H1 (cell line): Measurements from ENCODE around the gene CRNN. TPM values are rescaled to one million over a fixed set of nuclear protein-coding genes. Genes with fewer than 3 reads are reported as not detected.

Source experiments
- CTCF ChIA-PET: fragments of 300-600 bp; sonication (Branson Sonifier 250); formaldehyde crosslinking; loops from one replicate; lab custom pipeline; 2021; ENCODE audit not compliant: partially characterized antibody; lab: Charles Lee
- POLR2A ChIA-PET: fragments of 300-600 bp; sonication (Branson Sonifier 250); formaldehyde crosslinking; loops from one replicate; lab custom pipeline; 2021; ENCODE audit warnings: inconsistent platforms; ENCODE audit not compliant: partially characterized antibody; lab: Charles Lee
- DNase-seq, 2 experiments: peaks; one replicate each; pipeline versions ENCODE4 v3.0.0 to v3.0.0-alpha.2; 2010 to 2022; ENCODE audit warnings: low spot score in 2 of 2, low read depth in 1 of 2, mixed read lengths in 1 of 2
- FAIRE-seq: peaks from 2 replicates; lab custom pipeline; 2011; peaks lifted over from hg19 to GRCh38; lab: Jason Lieb, UNC
- H2AFZ ChIP-seq: 2 replicates; pipeline ENCODE4 v1.8.1; 2012; ENCODE audit warnings: low read length, inconsistent platforms
- H2AK5ac ChIP-seq: 2 replicates; pipeline ENCODE4 v1.6.1; 2013; ENCODE audit warnings: low read depth, low read length
- H2BK120ac ChIP-seq: replicated peaks from 2 replicates; pipeline ENCODE3; 2013; ENCODE audit warnings: low read depth, low read length, inconsistent platforms
- H2BK12ac ChIP-seq: 2 replicates; pipeline ENCODE4 v1.6.1; 2013; ENCODE audit warnings: low read depth, low read length
- H2BK15ac ChIP-seq: 2 replicates; pipeline ENCODE4 v1.6.1; 2013; ENCODE audit warnings: low read length
- H2BK20ac ChIP-seq: 2 replicates; pipeline ENCODE4 v1.6.1; 2013; ENCODE audit warnings: low read length
- H2BK5ac ChIP-seq: 2 replicates; pipeline ENCODE4 v1.6.1; 2013; ENCODE audit warnings: low read depth, low read length
- H3K14ac ChIP-seq: 2 replicates; pipeline ENCODE4 v1.6.1; 2013; ENCODE audit warnings: inconsistent platforms; ENCODE audit not compliant: insufficient read length
- H3K18ac ChIP-seq: 2 replicates; pipeline ENCODE4 v1.6.1; 2013; ENCODE audit warnings: low read length; ENCODE audit errors: extremely low read depth
- H3K23ac ChIP-seq: 2 replicates; pipeline ENCODE4 v1.6.1; 2013; ENCODE audit warnings: inconsistent platforms; ENCODE audit not compliant: insufficient read length
- H3K23me2 ChIP-seq: 2 replicates; pipeline ENCODE4 v1.6.1; 2013; ENCODE audit warnings: low read depth, low read length
- H3K27ac ChIP-seq: 2 replicates; pipeline ENCODE4 v1.6.1; 2011; ENCODE audit warnings: low read depth, low read length, inconsistent platforms
- H3K27me3 ChIP-seq, 4 experiments: replicated peaks in 1 of 4; 1 replicate in 1 of 4; 2 replicates in 3 of 4; pipeline versions ENCODE4 v1.6.1 to v1.8.1; 2011 to 2013; ENCODE audit warnings: low read length in 3 of 4, mild to moderate bottlenecking in 3 of 4, inconsistent platforms in 2 of 4, mixed read lengths in 2 of 4, moderate library complexity in 1 of 4; ENCODE audit not compliant: control insufficient read depth in 3 of 4, insufficient read depth in 3 of 4; ENCODE audit errors: extremely low read depth in 1 of 4
- H3K36me3 ChIP-seq, 4 experiments: 2 replicates each; pipeline versions ENCODE4 v1.6.1 to v1.8.1; 2011 to 2013; ENCODE audit warnings: mild to moderate bottlenecking in 4 of 4, low read length in 3 of 4, moderate library complexity in 2 of 4, control low read depth in 1 of 4, inconsistent platforms in 1 of 4; ENCODE audit not compliant: insufficient read depth in 4 of 4, control insufficient read depth in 2 of 4
- H3K4ac ChIP-seq: replicated peaks from 2 replicates; pipeline ENCODE3; 2013; ENCODE audit warnings: low read length, low read depth, mixed read lengths, inconsistent platforms; ENCODE audit not compliant: insufficient read length
- H3K4me1 ChIP-seq, 4 experiments: replicated peaks in 1 of 4; 1 replicate in 1 of 4; 2 replicates in 3 of 4; pipeline versions ENCODE4 v1.6.1 to v1.8.1; 2011 to 2013; ENCODE audit warnings: low read length in 3 of 4, inconsistent platforms in 2 of 4, mixed read lengths in 1 of 4; ENCODE audit not compliant: insufficient read depth in 4 of 4, control insufficient read depth in 3 of 4
- H3K4me2 ChIP-seq, 2 experiments: 2 replicates each; pipeline versions ENCODE4 v1.6.1 to v1.8.1; 2011 to 2013; ENCODE audit warnings: low read depth in 2 of 2, low read length in 2 of 2, control low read depth in 1 of 2, inconsistent platforms in 1 of 2, mild to moderate bottlenecking in 1 of 2; ENCODE audit not compliant: insufficient read depth in 1 of 2
- H3K4me3 ChIP-seq, 4 experiments: fragments of 200-600, 300-600 bp in 1 of 4; sonication (generic), shearing (Covaris generic), sonication (Bioruptor Twin) in 1 of 4; 2 replicates each; pipeline versions ENCODE4 v1.5.1 to v1.8.1; 2011 to 2016; ENCODE audit warnings: low read length in 4 of 4, low read depth in 3 of 4, control low read depth in 2 of 4, inconsistent platforms in 2 of 4, mild to moderate bottlenecking in 2 of 4, mixed read lengths in 1 of 4, moderate library complexity in 1 of 4; ENCODE audit not compliant: insufficient read depth in 2 of 4; ENCODE audit errors: extremely low read depth in 1 of 4
- H3K56ac ChIP-seq: replicated peaks from 2 replicates; pipeline ENCODE3; 2013; ENCODE audit warnings: low read depth, mild to moderate bottlenecking, mixed read lengths, low read length, inconsistent platforms; ENCODE audit not compliant: insufficient read length
- H3K79me1 ChIP-seq: 2 replicates; pipeline ENCODE4 v1.6.1; 2013; ENCODE audit warnings: low read depth, low read length, control low read depth
- H3K79me2 ChIP-seq, 2 experiments: 2 replicates each; pipeline versions ENCODE4 v1.6.1 to v1.8.1; 2012 to 2013; ENCODE audit warnings: low read length in 2 of 2, mild to moderate bottlenecking in 2 of 2, inconsistent platforms in 1 of 2; ENCODE audit not compliant: insufficient read depth in 2 of 2, control insufficient read depth in 1 of 2
- H3K9ac ChIP-seq, 4 experiments: replicated peaks in 1 of 4; 1 replicate in 1 of 4; 2 replicates in 3 of 4; pipeline versions ENCODE4 v1.6.1 to v1.8.1; 2011 to 2013; ENCODE audit warnings: low read depth in 3 of 4, low read length in 3 of 4, control low read depth in 2 of 4, mild to moderate bottlenecking in 2 of 4, moderate library complexity in 2 of 4, inconsistent platforms in 1 of 4; ENCODE audit errors: extremely low read depth in 1 of 4
- H3K9me3 ChIP-seq, 2 experiments: 2 replicates each; pipeline versions ENCODE4 v1.6.1 to v1.8.1; 2012 to 2013; ENCODE audit warnings: mild to moderate bottlenecking in 2 of 2, moderate library complexity in 2 of 2, control low read depth in 1 of 2, inconsistent platforms in 1 of 2, low read depth in 1 of 2, low read length in 1 of 2, mixed read lengths in 1 of 2; ENCODE audit not compliant: insufficient read depth in 2 of 2
- H4K20me1 ChIP-seq, 2 experiments: replicated peaks in 1 of 2; 2 replicates each; pipeline versions ENCODE3 to v1.8.1; 2011 to 2013; ENCODE audit warnings: inconsistent platforms in 2 of 2, low read length in 2 of 2, mild to moderate bottlenecking in 1 of 2; ENCODE audit not compliant: insufficient read depth in 2 of 2, control insufficient read depth in 1 of 2
- H4K5ac ChIP-seq: 2 replicates; pipeline ENCODE4 v1.6.1; 2013; ENCODE audit warnings: low read length, low read depth, mixed read lengths, inconsistent platforms; ENCODE audit not compliant: insufficient read length
- H4K8ac ChIP-seq: 2 replicates; pipeline ENCODE4 v1.8.0; 2013; ENCODE audit warnings: mild to moderate bottlenecking, moderate library complexity, low read length, inconsistent platforms; ENCODE audit not compliant: insufficient read depth; ENCODE audit errors: extremely low read depth
- H4K91ac ChIP-seq: replicated peaks from 2 replicates; pipeline ENCODE3; 2013; ENCODE audit warnings: low read length, mixed read lengths, inconsistent platforms; ENCODE audit not compliant: insufficient read length
- EZH2 ChIP-seq: fragments of 200-600 bp; sonication (generic); IDR thresholded peaks from 2 replicates; pipeline ENCODE4 v1.7.1; 2012; ENCODE audit warnings: low read depth, mild to moderate bottlenecking, moderate library complexity, low read length, inconsistent platforms; ENCODE audit not compliant: severe bottlenecking
- WGBS, 2 experiments: shearing (Covaris generic) in 1 of 2; methylation state at CpG; one replicate each; pipeline versions ENCODE4 v1.1.6 to v1.1.7; 2013 to 2015; ENCODE audit warnings: low lambda C conversion rate in 2 of 2, mixed read lengths in 2 of 2, inconsistent platforms in 1 of 2, low coverage in 1 of 2, missing lambda C conversion rate in 1 of 2; ENCODE audit not compliant: insufficient replicate concordance in 2 of 2, insufficient coverage in 1 of 2, insufficient read length in 1 of 2; ENCODE audit errors: extremely low coverage in 1 of 2, missing lambda C conversion rate in 1 of 2; 5-methylcytosine and 5-hydroxymethylcytosine counted together
- polyA plus RNA-seq, 7 experiments: library from polyadenylated mRNA; depleted of rRNA in 3 of 7; stranded (reverse) in 5 of 7; unstranded in 2 of 7; fragments of >200 nt in 5 of 7; fragments of 200-250 nt in 2 of 7; gene quantifications; 1 replicate in 5 of 7; 2 replicates in 1 of 7; 4 replicates in 1 of 7; pipeline versions ENCODE4 v1.2.1 to v1.2.3, GENCODE V29; 2011 to 2013; ENCODE audit warnings: missing spikeins in 2 of 7, mixed read lengths in 2 of 7
- total RNA-seq: library from RNA; stranded (reverse); fragmentation: NEBNext Ultra II Directional; extraction: Animal tissue kit (Norgen Biotek cat#: 25700); gene quantifications from 2 replicates; pipeline ENCODE4 v1.2.1, GENCODE V29; 2021
- TF ChIP-seq, protein P1 (sequence below): IDR thresholded peaks from 2 replicates; pipeline ENCODE4 v1.6.1; 2011; ENCODE audit warnings: low read length, improper control_type of control experiment

CRNN gene
- total and polyA plus RNA-seq, 2 of the 8 experiments (the other 6 are each of a cell fraction or from before 2014, with no cell fraction given): not detected

- no peak overlapping the region for H3K18ac ChIP-seq
- no peak overlapping the region for H2BK5ac ChIP-seq
- H3K56ac ChIP-seq: no peak overlapping the region
- 80% methylated on average over 2 of the region's 2 CpGs; no CpG with 5 or more reads in 1 of the 2 experiments for WGBS, 2 experiments
- H2BK120ac ChIP-seq: no peak overlapping the region
- no peaks in the 10 kb centered on the region; a peak in 1 of 8 replicates for H3K36me3 ChIP-seq
- H3K4me1 ChIP-seq: no peaks in the 10 kb centered on the region; a peak in 1 of 7 replicates
- no peak overlapping the region for H2AFZ ChIP-seq
- H3K23me2 ChIP-seq: no peaks in the 10 kb centered on the region
- DNase-seq (no peak), FAIRE-seq (no peak)
- no peak overlapping the region for H3K23ac ChIP-seq
- H3K4me3 ChIP-seq: no peak overlapping the region
- H3K79me1 ChIP-seq: no peaks in the 10 kb centered on the region
- H3K4me2 ChIP-seq: no peak overlapping the region
- H4K8ac ChIP-seq: no peak overlapping the region
- no peak overlapping the region for H3K27ac ChIP-seq
- CTCF ChIA-PET: interaction anchor here (1.0 to 2.1 kb wide), 5 partner anchors 14 to 389 kb away, joined by 3 to 12 read pairs (median 3); no protein-coding TSS in a partner anchor
- H3K27me3 ChIP-seq: no peaks in the 10 kb centered on the region
- H4K91ac ChIP-seq: no peak overlapping the region
- H3K79me2 ChIP-seq: no peaks in the 10 kb centered on the region
- no peak overlapping the region for H3K14ac ChIP-seq
- H2AK5ac ChIP-seq: no peak overlapping the region
- H3K9me3 ChIP-seq: peaks cover 82 to 93% of the 10 kb centered on the region in 2 experiments
- no peak overlapping the region for H2BK15ac ChIP-seq
- H3K9ac ChIP-seq: no peak overlapping the region
- H4K5ac ChIP-seq: no peak overlapping the region
- no peak overlapping the region for H2BK12ac ChIP-seq
- no peak for TF ChIP-seq EZH2
- TF ChIP-seq, protein P1, sequence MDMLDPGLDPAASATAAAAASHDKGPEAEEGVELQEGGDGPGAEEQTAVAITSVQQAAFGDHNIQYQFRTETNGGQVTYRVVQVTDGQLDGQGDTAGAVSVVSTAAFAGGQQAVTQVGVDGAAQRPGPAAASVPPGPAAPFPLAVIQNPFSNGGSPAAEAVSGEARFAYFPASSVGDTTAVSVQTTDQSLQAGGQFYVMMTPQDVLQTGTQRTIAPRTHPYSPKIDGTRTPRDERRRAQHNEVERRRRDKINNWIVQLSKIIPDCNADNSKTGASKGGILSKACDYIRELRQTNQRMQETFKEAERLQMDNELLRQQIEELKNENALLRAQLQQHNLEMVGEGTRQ: no peak
- H3K4ac ChIP-seq: no peak overlapping the region
- H2BK20ac ChIP-seq: no peak overlapping the region
- H4K20me1 ChIP-seq: no peaks in the 10 kb centered on the region
- POLR2A ChIA-PET: no interaction called here
Observed at GRCh38 chr1:152441756-152442155, 27.7 kb upstream of the CRNN start.
